Mesothelial cell of epicardium (in vitro differentiated cells): Measurements from ENCODE around the gene PDE6A. TPM values are rescaled to one million over a fixed set of nuclear protein-coding genes. Genes with fewer than 3 reads are reported as not detected.
"Not testable (repeated sequence)": the region's sequence is repeated elsewhere in the genome, so short reads cannot be mapped to it uniquely, and the experiment has no call there.

Source experiments
- DNase-seq, 2 experiments: peaks; one replicate each; pipeline ENCODE4 v3.0.0; 2021; ENCODE audit warnings: low spot score in 2 of 2; ENCODE audit not compliant: unreplicated experiment in 2 of 2
- H3K27ac Mint-ChIP-seq: 2 replicates; pipeline ENCODE4 v1.8.0; 2021; ENCODE audit warnings: mixed read lengths
- H3K27me3 Mint-ChIP-seq: 2 replicates; pipeline ENCODE4 v1.8.0; 2021; ENCODE audit warnings: low read depth, mixed read lengths
- H3K36me3 Mint-ChIP-seq: 2 replicates; pipeline ENCODE4 v1.8.0; 2021; ENCODE audit warnings: mixed read lengths
- H3K4me1 Mint-ChIP-seq: 2 replicates; pipeline ENCODE4 v1.8.0; 2021; ENCODE audit warnings: mixed read lengths
- H3K4me3 Mint-ChIP-seq: 2 replicates; pipeline ENCODE4 v1.8.0; 2021; ENCODE audit warnings: mild to moderate bottlenecking, moderate library complexity, mixed read lengths
- H3K9me3 Mint-ChIP-seq: 2 replicates; pipeline ENCODE4 v1.8.0; 2021; ENCODE audit warnings: mixed read lengths
- CTCF ChIP-seq: fragments of 200-600 bp; sonication (generic); IDR thresholded peaks from one replicate; pipeline ENCODE4 v1.5.0; 2021; ENCODE audit warnings: antibody characterized with exemption; ENCODE audit not compliant: unreplicated experiment
- total RNA-seq: library from RNA; stranded (reverse); gene quantifications from 3 replicates; pipeline ENCODE4 v1.2.1, GENCODE V29; 2021

Gene PDE6A
- total RNA-seq, 1 donor from 2014 or later: 0.18 TPM

GRCh38 chr5:149863176-149863575 is 81.4 kb downstream of the PDE6A start:
- Mint-ChIP-seq H3K4me1 (no peaks in the 10 kb centered on the region), H3K27ac (no peak overlapping the region), H3K9me3 (peaks cover 10% of the 10 kb centered on the region), H3K4me3 (no peak overlapping the region), H3K36me3 (no peaks in the 10 kb centered on the region), H3K27me3 (no peaks in the 10 kb centered on the region)
- TF ChIP-seq CTCF: no peak
- DNase-seq: no peak

DNA sequence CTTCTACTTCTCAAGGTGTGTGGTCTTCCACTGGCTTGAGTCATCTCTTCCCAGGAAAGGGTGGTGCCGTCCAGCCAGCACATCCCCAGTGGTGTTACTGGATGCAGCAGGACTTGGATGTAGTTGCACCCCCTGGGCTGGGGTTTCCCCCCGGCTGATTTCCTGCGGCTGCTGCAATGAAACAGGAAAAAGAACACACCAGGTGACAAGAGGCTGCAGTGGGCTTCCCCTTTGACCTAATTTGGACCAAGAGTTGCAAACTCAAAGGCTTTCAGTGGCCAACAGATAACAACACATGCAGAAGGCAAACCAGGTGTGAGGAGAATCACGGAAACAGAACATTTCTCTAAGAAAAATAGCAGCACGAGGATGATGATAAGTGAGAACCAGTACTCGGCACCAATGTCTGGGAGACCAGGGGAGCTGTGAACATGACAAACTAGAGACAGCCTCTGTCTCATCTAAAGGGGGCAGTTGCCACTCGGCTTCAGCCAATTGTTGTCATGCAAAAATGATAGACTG is 83.7 kb downstream of the PDE6A start:
- H3K36me3 Mint-ChIP-seq: no peaks in the 10 kb centered on the region
- peaks cover 4% of the 10 kb centered on the region for H3K4me1 Mint-ChIP-seq
- H3K27me3 Mint-ChIP-seq: no peaks in the 10 kb centered on the region
- no peak for DNase-seq
- H3K4me3 Mint-ChIP-seq: no peak overlapping the region
- no peak overlapping the region for H3K27ac Mint-ChIP-seq
- no peak for TF ChIP-seq CTCF
- peaks cover 3% of the 10 kb centered on the region for H3K9me3 Mint-ChIP-seq

DNA sequence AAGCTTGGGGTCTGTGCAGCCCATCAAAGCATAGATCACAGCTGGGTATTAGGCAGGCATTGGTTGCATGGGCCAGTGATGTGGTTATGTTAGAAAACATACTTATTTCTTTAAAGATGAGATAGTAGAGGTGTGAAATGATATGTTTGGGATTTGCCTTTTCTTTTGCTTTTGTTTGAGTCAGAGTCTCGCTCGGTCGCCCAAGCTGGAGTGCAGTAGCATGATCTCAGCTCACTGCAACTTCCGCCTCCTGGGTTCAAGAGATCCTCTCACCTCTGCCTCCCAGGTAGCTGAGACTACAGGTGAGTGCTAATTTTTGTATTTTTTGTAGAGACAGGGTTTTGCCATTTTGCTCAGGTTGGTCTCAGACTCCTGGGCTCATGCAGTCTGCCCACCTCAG is 84.8 kb downstream of the PDE6A start:
- H3K27me3 Mint-ChIP-seq: no peaks in the 10 kb centered on the region
- H3K36me3 Mint-ChIP-seq: no peaks in the 10 kb centered on the region
- H3K9me3 Mint-ChIP-seq: no peaks in the 10 kb centered on the region
- no peak overlapping the region for H3K27ac Mint-ChIP-seq
- no peak for DNase-seq
- H3K4me1 Mint-ChIP-seq: peaks cover 4% of the 10 kb centered on the region
- no peak overlapping the region for H3K4me3 Mint-ChIP-seq
- TF ChIP-seq CTCF: no peak

DNA sequence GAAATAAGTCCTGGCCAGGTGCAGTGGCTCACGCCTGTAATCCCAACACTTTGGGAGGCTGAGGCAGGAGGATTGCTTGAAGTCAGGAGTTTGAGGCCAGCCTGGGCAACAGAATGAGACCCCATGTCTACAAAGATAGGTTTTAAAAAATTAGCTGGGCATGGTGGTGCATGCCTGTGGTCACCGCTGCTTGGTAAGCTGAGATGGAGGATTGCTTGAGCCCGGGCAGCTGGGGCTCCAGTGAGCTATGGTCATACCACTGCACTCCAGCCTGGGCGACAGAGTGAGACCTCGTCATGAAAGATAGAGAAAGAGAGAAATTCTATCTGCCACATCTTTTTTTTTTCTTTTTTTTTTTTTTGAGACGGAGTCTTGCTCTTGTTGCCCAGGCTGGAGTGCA is 86.1 kb downstream of the PDE6A start:
- DNase-seq, H3K9me3 Mint-ChIP-seq, H3K36me3 Mint-ChIP-seq, H3K4me1 Mint-ChIP-seq, H3K27ac Mint-ChIP-seq, H3K4me3 Mint-ChIP-seq, H3K27me3 Mint-ChIP-seq: not testable (repeated sequence)

DNA sequence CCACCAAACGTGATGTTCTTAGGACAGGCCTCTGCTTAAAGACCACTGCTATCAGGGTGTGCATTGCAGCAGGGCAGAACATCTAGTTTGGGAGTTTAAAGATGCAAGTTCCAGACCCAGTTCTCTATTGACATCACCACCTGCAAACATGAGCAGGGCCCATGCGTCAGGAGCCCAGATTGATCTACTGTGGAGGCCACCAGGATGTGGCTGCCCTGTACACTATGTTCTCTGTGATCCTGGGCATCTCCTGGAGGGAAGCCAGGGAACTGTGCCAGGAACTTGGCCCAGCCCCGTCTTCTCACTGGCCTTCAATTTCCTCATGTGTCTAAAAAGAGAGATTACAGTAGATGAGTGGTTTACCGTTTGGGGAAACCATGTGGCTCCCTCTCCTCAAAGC is 87.1 kb downstream of the PDE6A start:
- Mint-ChIP-seq H3K36me3 (no peaks in the 10 kb centered on the region), H3K27me3 (no peaks in the 10 kb centered on the region)
- no peak for DNase-seq

GRCh38 chr5:149855366-149855765 is 89.2 kb downstream of the PDE6A start:
- Mint-ChIP-seq H3K27me3 (peaks cover 2% of the 10 kb centered on the region), H3K36me3 (no peaks in the 10 kb centered on the region), H3K27ac (no peak overlapping the region), H3K4me1 (peaks cover 4% of the 10 kb centered on the region), H3K4me3 (no peak overlapping the region), H3K9me3 (no peaks in the 10 kb centered on the region)
- TF ChIP-seq CTCF: no peak
- DNase-seq: no peak

More for the DNA sequence above, 87.1 kb downstream of the PDE6A start:
- no peak overlapping the region for H3K4me3 Mint-ChIP-seq
- H3K27ac Mint-ChIP-seq: no peak overlapping the region
- H3K9me3 Mint-ChIP-seq: no peaks in the 10 kb centered on the region
- no peak for TF ChIP-seq CTCF
- H3K4me1 Mint-ChIP-seq: peaks cover 4% of the 10 kb centered on the region
